IgD-negative memory B cell (primary cell): ENCODE data around the gene PWWP2B. TPM values are rescaled to one million over a fixed set of nuclear protein-coding genes. Genes with fewer than 3 reads are reported as not detected.

ENCODE experiments used
- H3K27ac Mint-ChIP-seq, 3 donors: one replicate each; pipeline ENCODE4 v1.8.0; 2020 to 2022; ENCODE audit warnings: mild to moderate bottlenecking in 3 of 3, mixed read lengths in 3 of 3, moderate library complexity in 1 of 3
- H3K27me3 Mint-ChIP-seq: one replicate; pipeline ENCODE4 v1.8.0; 2021; ENCODE audit warnings: mixed read lengths
- H3K36me3 Mint-ChIP-seq: one replicate; pipeline ENCODE4 v1.8.0; 2020; ENCODE audit warnings: mild to moderate bottlenecking, mixed read lengths
- H3K4me1 Mint-ChIP-seq, 3 donors: one replicate each; pipeline ENCODE4 v1.8.0; 2020 to 2022; ENCODE audit warnings: mixed read lengths in 3 of 3, mild to moderate bottlenecking in 1 of 3
- H3K4me3 Mint-ChIP-seq, 4 donors: one replicate each; pipeline ENCODE4 v1.8.0; 2020 to 2022; ENCODE audit warnings: mild to moderate bottlenecking in 4 of 4, mixed read lengths in 4 of 4, moderate library complexity in 3 of 4
- H3K9me3 Mint-ChIP-seq, 3 donors: one replicate each; pipeline ENCODE4 v1.8.0; 2020 to 2021; ENCODE audit warnings: mixed read lengths in 3 of 3, mild to moderate bottlenecking in 1 of 3
- polyA plus RNA-seq: library from polyadenylated mRNA; unstranded; fragments of 300-500 nt; fragmentation: Illumina TruSeq; gene quantifications from one replicate; pipeline ENCODE4 v1.2.3, GENCODE V29; 2021

Gene PWWP2B
- polyA plus RNA-seq, 1 donor from 2014 or later, result 9.0 TPM

DNA sequence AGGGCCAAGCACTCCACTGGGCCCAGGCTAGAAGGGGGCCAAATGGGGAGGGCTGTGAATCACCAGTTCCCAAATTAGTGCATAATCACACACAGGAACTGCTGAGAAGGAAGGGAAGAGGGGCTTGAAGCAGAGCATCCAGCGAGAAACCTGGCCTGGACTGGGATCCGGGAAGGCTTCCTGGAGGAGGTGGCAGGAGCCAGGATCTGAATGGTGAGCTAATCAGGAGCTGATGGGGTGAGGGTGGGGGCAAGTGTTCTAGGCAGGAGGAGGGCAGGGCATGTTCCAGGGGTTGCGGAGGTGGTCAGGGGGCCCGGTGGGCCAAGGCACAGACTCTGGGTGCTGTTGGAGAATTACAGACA lies 12.6 kb downstream of the PWWP2B start:
- H3K36me3 Mint-ChIP-seq, result no peaks in the 10 kb centered on the region
- peaks cover 0 to 13% (median 10%) of the 10 kb centered on the region in 3 donors for H3K4me1 Mint-ChIP-seq
- peak overlapping the region in 1 of 4 donors; percentile 67 for H3K4me3 Mint-ChIP-seq
- no peaks in the 10 kb centered on the region for H3K9me3 Mint-ChIP-seq
- peak overlapping the region in 2 of 3 donors; percentile 73 to 78 for H3K27ac Mint-ChIP-seq
- H3K27me3 Mint-ChIP-seq, result no peaks in the 10 kb centered on the region

DNA sequence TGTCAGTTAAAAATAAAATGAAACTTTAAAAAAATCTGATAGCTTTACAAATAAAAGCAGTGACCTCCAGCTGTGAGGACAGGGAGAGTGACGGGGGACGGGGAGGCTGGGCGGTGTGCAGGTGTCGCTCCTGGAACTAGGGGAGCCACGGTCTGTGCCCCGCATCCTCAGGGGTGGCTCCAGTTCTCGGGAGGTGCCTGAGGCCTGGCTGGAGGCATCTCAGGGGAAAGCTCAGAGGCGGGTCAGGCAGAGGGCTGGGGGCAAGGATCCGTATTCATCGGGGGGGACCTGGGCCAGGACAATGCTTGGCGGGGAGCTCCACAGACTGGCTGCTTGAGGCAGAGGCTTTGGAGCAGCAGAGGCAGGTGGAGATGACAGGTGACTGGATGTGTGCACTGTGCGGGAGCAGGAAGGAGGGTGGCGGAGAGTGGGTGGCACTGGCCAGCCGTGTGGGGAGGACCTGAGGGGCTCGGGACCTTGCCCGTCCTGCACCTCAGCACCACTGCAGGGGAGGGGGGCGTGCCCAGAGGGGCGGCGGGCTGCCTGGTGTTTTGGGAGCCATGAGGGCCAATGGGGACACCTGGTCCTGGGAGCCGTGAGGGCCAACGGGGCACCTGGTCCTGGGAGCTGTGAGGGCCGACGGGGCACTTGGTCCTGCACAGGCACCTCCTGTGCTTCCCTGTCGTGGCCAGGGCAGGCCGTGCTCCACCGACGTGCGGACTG lies 13.2 kb downstream of the PWWP2B start:
- Mint-ChIP-seq H3K27ac (peak overlapping the region in 2 of 3 donors; percentile 73 to 78), H3K27me3 (no peaks in the 10 kb centered on the region), H3K36me3 (peaks cover under 1% of the 10 kb centered on the region), H3K4me1 (peaks cover 0 to 14% (median 13%) of the 10 kb centered on the region in 3 donors), H3K4me3 (peak overlapping the region in 1 of 4 donors; percentile 67), H3K9me3 (no peaks in the 10 kb centered on the region)

DNA sequence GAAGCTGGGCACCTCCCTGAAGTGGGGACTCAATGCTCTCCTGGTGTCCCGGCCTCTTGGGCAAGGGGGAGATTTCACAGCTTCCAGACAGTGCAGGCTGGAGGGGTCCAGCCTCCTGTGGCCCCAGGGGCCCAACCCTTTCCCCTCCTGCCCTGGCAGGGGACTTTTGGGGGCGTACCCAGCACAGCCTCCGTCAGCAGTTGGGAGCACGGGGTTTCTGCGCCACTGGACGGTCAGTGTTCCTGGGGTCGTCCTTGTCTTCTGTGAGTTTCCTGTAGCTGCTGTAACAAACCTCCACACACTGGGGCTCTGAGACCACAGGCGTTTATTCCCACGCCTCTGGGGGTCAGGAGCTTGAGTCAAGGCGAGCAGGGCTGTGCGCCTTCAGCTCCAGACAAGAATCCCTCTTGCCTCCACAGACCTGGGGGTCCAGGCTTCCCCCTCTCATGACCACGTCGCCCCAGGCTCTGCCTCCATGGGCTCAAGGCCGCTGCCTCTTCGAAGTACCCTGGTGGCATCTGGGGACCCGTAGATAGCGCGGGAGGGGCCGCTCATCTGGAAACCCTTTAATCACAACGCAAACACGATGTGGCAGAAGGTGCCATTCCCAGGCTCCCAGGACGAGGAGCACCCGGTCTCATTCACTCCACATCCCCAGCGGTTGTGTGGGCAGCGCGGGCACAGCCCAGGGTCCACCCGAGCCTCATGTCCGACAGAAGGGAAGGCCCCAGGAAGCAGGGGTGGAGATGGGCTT lies 14.0 kb downstream of the PWWP2B start:
- H3K27ac Mint-ChIP-seq, result peak overlapping the region in 2 of 3 donors; percentile 63 to 64
- peaks cover 0 to 18% (median 14%) of the 10 kb centered on the region in 3 donors for H3K4me1 Mint-ChIP-seq
- H3K9me3 Mint-ChIP-seq, result no peaks in the 10 kb centered on the region
- H3K4me3 Mint-ChIP-seq, result no peak overlapping the region
- no peaks in the 10 kb centered on the region for H3K27me3 Mint-ChIP-seq
- peaks cover 2% of the 10 kb centered on the region for H3K36me3 Mint-ChIP-seq

DNA sequence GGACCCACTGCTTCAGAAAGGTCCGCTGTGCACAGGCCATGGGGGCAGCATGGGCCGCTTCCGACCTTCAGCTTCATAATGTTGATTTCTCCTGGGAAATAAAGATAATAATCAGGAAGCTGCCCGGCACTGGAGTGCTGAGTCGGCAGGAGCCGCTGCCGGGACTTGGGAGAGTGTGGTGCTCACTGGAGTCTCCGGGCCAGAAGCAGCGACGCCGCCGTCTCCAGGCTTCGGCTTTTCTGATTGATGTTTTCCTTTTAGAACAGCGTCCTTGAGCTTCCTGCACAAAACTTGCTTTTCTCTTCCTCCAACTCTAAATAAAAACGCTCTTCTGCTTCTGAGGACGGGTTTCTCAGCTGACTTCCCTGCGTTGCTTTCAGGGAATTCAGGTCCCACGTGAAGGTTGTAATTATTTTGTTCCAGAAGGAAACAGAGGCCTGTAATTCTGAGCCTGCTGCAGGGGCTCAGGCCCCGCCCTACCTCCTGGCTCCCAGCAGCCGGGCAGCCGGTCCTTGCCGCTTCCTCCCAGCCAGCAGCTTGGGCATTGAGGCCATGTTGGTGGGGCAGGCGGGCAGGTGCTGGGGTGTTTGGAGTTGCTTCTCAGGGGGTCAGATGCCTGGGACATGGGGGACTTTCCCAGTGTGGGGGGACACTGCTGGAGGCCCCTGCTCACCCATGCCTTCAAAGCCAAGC lies 14.7 kb downstream of the PWWP2B start:
- H3K27ac Mint-ChIP-seq, result peak overlapping the region in 2 of 3 donors; percentile 23 to 64
- peaks cover 0 to 19% (median 12%) of the 10 kb centered on the region in 3 donors for H3K4me1 Mint-ChIP-seq
- no peaks in the 10 kb centered on the region for H3K9me3 Mint-ChIP-seq

DNA sequence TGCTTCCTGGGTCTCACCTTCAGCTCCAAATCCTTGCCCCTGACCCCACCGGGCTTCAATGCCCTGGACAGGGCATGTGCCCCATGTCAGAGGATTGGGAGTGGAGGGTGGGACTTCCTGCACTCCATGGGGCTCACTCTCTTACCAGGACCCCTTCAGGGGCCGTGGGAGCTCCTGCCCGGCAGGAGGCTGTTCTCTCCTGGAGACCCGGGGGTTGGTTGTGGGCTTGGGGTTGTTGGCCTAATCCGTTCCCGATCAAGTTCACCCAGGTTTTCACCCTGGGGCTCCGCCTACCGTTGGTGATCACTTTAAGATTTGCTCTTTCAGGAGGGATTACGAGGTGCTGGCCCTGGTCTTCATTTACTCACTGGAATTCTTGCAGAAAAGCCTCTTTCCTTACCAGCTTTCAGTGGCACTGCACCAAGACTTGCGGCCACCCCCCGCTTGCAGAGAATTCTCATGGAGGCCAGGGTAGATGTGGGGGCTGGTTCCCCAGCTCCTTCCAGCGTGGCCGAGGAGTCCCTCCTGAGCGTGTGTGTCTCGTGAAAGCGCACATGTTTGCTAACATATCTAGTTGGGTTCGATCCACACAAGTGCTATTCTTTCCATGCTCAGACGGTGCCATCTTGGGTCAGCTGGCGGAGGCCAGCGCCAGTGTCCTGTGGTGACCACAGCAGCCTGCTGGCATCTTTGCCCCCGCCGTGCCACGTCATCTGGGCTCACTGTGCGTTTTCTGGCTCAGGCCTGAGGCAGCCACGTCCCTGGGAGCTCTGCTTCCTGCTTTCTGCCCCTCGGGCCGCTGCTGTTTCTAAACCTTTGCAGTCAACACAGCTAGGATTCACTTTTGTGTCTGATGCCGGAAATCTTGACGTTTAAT lies 15.6 kb downstream of the PWWP2B start:
- H3K36me3 Mint-ChIP-seq, result peaks cover 2% of the 10 kb centered on the region
- peak overlapping the region in 1 of 3 donors; percentile 68 for H3K27ac Mint-ChIP-seq
- H3K27me3 Mint-ChIP-seq, result no peaks in the 10 kb centered on the region
- H3K9me3 Mint-ChIP-seq, result no peaks in the 10 kb centered on the region
- H3K4me1 Mint-ChIP-seq, result peaks cover under 1 to 22% (median 12%) of the 10 kb centered on the region in 3 donors
- peak overlapping the region in 1 of 4 donors; percentile 79 for H3K4me3 Mint-ChIP-seq

More for the DNA sequence above, 14.7 kb downstream of the PWWP2B start:
- peaks cover 2% of the 10 kb centered on the region for H3K36me3 Mint-ChIP-seq
- H3K4me3 Mint-ChIP-seq, result peak overlapping the region in 1 of 4 donors; percentile 79
- H3K27me3 Mint-ChIP-seq, result no peaks in the 10 kb centered on the region

DNA sequence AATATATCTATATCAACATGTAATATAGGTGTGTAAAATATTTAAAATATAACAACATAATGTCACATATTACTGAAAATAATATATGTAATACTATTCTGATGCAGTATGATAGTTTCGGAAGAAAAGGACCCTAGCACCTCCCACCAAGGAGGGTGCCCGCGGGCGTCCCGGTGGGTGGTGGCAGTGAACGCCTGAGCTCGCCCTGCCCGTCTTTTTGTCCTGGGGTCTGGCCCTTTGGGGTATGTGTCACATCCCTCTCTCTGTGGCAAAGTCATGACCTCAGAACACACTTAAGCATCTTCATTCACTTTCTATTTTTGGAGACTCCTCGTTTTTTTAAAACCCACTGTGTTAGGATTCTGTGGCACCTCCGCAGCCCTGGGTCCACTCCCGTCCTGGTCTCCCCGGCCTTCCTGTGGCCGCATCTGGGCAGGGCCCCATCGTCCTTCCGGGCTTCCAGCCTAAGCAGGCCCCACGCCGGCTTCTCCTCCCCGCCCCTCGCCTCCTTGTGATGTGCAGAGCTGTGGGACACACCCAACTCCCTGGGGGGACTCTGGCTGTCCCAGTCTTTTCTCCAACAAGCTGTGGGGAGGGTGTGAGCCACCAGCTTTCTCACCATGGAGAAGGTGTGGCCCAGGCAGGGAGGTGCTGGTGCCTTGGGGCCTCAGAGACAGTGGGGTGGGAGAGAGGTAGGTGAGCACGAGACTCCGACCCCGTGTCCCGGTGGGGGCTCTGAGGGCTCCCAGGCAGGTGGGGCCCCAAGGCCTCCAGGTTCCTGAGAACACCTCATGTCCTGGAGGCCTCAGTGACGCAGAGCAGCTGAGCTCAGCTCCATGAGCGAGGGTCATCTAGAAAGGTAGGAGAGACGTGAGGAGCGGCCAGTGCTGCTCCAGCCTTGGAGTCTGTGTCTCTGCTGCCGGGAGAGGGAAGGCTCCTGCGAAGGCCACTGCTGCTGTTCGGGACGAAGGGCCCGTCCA lies 16.5 kb downstream of the PWWP2B start:
- Mint-ChIP-seq H3K27me3 (no peaks in the 10 kb centered on the region), H3K9me3 (no peaks in the 10 kb centered on the region), H3K4me3 (peak overlapping the region in 2 of 4 donors; percentile 39 to 43), H3K36me3 (peaks cover 2% of the 10 kb centered on the region), H3K4me1 (peaks cover 7 to 23% (median 9%) of the 10 kb centered on the region in 3 donors), H3K27ac (peak overlapping the region; percentile 31 to 72 (median 51))

DNA sequence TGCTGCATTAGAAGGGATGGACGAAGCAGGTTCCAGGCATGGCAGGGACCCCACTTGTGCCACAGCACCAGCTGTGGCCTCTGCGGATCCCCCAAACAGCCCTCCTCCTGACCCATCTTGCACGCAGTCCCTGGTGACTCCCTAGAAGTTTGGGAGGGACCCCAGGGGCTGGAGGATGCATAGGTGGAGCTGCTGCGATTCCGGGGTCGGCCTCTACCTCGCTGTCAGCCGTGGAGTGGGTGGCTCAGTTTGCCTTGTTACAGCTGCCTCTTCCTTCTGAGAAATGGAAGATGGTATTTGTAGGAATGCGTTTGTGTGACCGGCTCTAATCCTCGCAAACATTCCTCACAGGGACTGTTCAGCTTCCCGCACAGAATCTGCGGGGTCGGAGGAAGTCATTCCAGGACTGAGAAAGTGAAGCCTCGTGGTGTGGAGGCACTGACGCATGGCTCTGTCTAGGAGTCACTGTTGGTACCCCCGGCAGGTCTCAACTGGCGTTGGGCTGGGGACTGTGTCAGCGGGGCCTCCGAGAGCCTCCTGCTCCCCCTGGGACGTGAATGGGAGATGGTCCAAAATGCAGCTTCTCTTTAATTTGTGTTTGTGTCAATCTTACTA lies 17.5 kb downstream of the PWWP2B start:
- H3K4me3 Mint-ChIP-seq, result peak overlapping the region in 2 of 4 donors; percentile 39 to 43

DNA sequence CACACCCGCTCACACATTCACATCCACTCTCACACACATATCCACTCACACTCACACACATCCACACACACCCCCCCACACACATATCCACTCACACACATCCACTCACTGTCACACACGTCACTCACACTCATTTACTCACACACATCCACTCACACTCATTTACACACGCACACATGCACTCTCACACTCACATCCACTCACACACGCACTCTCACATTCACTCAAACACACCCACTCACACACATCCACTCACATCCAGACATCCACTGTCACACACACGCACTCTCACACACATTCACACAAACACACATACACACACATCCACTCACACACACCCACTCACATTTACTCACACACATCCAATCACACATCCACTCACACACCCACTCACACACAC lies 18.3 kb downstream of the PWWP2B start:
- Mint-ChIP-seq H3K27me3 (no peaks in the 10 kb centered on the region), H3K27ac (peak overlapping the region in 1 of 3 donors; percentile 51), H3K4me3 (no peak overlapping the region), H3K36me3 (peaks cover 2% of the 10 kb centered on the region), H3K9me3 (no peaks in the 10 kb centered on the region), H3K4me1 (peaks cover 9 to 34% (median 10%) of the 10 kb centered on the region in 3 donors)

More for the DNA sequence above, 17.5 kb downstream of the PWWP2B start:
- Mint-ChIP-seq H3K4me1 (peaks cover 9 to 28% (median 9%) of the 10 kb centered on the region in 3 donors), H3K9me3 (no peaks in the 10 kb centered on the region), H3K27me3 (no peaks in the 10 kb centered on the region), H3K27ac (peak overlapping the region in 2 of 3 donors; percentile 51 to 72), H3K36me3 (peaks cover 2% of the 10 kb centered on the region)

DNA sequence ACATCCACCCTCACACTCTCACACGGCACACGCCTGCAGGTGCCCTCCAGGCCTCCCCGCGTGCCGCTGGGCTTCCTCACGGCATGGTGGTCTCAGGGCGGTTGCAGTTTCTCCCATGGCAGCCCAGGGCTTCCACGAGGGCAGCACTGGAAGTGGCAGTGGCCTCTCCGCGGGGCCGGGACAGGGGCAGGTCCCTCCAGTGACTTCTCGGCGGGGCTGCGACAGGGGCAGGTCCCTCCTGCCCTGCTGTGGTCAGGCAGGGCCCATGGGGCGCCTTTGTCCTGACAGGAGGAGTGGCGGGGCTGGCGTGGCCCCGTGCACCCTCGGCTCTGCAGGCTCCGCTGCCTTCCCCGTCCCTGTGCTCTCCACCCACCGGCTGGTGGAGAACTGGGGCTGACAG lies 19.0 kb downstream of the PWWP2B start:
- Mint-ChIP-seq H3K9me3 (no peaks in the 10 kb centered on the region), H3K4me1 (peaks cover 14 to 40% (median 16%) of the 10 kb centered on the region in 3 donors), H3K4me3 (no peak overlapping the region), H3K27me3 (no peaks in the 10 kb centered on the region), H3K27ac (peak overlapping the region in 2 of 3 donors; percentile 16 to 51), H3K36me3 (peaks cover 2% of the 10 kb centered on the region)

DNA sequence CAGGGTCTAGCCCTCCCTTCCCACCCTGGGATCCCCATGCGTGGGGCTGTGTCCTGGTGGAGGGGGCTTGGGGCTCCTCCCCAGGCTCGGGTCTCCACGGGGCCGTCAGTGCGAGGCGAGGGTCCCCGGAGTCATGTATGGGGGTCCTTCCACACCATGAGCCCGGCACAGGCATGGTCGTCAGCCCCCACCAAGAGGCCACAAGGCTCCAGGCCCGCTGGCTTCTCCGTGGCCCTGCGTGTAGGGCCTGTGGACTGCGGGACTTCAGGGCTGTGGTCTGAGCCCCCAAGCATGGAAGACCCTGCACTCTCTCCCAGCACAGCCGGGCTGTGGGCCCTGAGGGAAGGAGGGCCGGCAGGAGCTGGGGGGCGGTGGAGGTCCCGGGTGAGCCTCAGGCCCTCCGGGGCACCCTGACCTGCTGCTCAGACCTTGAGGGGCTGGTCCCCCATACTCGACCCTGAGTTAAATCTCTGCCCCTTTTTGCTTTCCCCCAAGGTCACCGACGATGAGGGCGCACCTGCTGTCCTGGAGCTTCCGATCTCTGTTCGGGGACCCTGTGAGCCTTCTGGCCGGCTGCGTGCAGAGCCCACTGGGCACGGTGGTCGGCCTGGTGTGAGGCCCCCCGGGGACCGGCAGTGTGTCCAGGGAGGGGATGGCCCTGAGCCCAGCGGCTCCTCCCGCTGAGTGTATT lies 19.7 kb downstream of the PWWP2B start:
- Mint-ChIP-seq H3K4me3 (no peak overlapping the region), H3K27me3 (no peaks in the 10 kb centered on the region), H3K36me3 (peaks cover 2% of the 10 kb centered on the region), H3K9me3 (no peaks in the 10 kb centered on the region), H3K27ac (peak overlapping the region in 2 of 3 donors; percentile 16 to 59), H3K4me1 (peaks cover 15 to 38% (median 16%) of the 10 kb centered on the region in 3 donors)

DNA sequence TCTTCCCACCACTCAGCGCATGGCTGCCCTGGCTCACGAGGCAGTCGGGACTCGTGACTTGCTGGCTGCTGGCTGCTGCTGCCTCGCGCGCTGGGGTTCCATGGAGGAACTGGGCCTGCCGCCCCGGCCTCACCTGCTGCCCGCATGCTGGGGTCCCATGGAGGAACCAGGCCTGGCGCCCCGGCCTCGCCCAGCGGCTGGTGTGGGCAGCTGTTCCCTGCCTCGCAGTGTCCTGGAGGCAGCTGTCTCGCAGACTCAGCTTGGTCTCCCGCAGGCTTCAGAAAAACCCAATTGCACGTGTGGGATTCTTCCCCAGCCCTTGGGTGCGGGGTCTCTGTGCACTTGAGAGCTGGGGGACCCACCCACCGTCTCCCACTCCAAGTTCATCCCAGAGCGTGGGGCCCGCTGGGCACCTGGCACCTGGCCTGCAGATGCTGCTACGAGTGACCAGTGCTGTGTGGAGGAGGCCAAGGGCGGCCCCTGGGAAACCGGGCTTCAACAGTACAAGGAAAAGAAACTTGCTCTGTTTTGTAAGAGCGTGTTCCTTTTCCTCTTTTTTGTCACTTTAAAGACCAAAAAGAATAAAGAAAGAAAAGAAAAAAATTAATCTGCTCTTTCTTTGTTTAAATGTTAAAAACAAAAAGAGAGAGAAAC lies 20.4 kb downstream of the PWWP2B start:
- peak overlapping the region; percentile 91 to 98 (median 98) for H3K27ac Mint-ChIP-seq
- H3K36me3 Mint-ChIP-seq, result peaks cover 2% of the 10 kb centered on the region
- H3K4me3 Mint-ChIP-seq, result peak overlapping the region in 3 of 4 donors; percentile 61 to 88 (median 76)
- no peaks in the 10 kb centered on the region for H3K9me3 Mint-ChIP-seq
- peaks cover 16 to 37% (median 17%) of the 10 kb centered on the region in 3 donors for H3K4me1 Mint-ChIP-seq
- H3K27me3 Mint-ChIP-seq, result no peaks in the 10 kb centered on the region

DNA sequence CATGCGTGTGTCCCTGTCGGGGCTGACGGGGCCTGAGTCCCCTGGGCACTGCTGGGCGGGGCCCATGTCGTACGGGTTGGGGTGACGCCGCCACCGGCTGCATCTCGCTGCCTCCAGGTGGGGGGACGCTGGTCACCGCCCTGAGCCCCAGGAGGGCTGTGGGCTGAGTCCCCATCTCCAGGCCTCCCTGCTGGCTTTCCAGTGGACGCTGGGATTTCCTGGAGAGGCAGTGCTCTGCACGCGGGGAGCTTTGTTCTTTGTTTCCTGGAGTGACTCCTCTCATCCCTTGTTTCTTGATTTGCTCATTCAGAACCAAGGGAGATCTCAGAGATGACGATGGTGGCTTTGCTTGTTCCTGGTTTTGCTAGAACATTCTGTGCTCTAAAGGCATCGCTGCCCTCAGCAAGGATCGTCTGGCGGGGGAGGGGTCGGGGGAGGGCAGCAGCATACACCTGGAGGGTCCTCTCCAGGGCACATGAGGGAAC lies 21.0 kb downstream of the PWWP2B start:
- H3K4me3 Mint-ChIP-seq, result peak overlapping the region; percentile 12 to 88 (median 68)
- peak overlapping the region; percentile 91 to 98 (median 98) for H3K27ac Mint-ChIP-seq

More for the DNA sequence above, 21.0 kb downstream of the PWWP2B start:
- Mint-ChIP-seq H3K36me3 (peaks cover 2% of the 10 kb centered on the region), H3K9me3 (no peaks in the 10 kb centered on the region), H3K4me1 (peaks cover 22 to 43% (median 23%) of the 10 kb centered on the region in 3 donors), H3K27me3 (no peaks in the 10 kb centered on the region)
